AG10803 (cell line): ENCODE measurements around the gene SLC4A8.

Source experiments
- DNase-seq: peaks from one replicate; pipeline ENCODE4 v3.0.0; 2010; ENCODE audit warnings: low read depth
- H3K4me3 ChIP-seq: 2 replicates; pipeline ENCODE4 v1.5.1; 2011; ENCODE audit warnings: mild to moderate bottlenecking, low read length, control low read depth
- CTCF ChIP-seq: conservative IDR thresholded peaks from 2 replicates; pipeline ENCODE4 v1.5.1; 2011; ENCODE audit warnings: mild to moderate bottlenecking, low read length, control low read depth, inconsistent platforms

Gene SLC4A8

GRCh38 chr12:51547606-51548005 lies 123.0 kb downstream of the SLC4A8 start:
- DNase-seq = no peak
- H3K4me3 ChIP-seq = no peak overlapping the region
- no peak for TF ChIP-seq CTCF

- DNase-seq = no peak
- TF ChIP-seq CTCF = no peak
- H3K4me3 ChIP-seq = no peak overlapping the region
Observed at GRCh38 chr12:51548241-51548640, 123.6 kb downstream of the SLC4A8 start.

- no peak; the same call in 1 of the 2 replicates for TF ChIP-seq CTCF
- peak; percentile 45 for DNase-seq
- no peak overlapping the region for H3K4me3 ChIP-seq
Observed at GRCh38 chr12:51549637-51550036, 125.0 kb downstream of the SLC4A8 start.
